IMR-90 (cell line): ENCODE data around the gene C19orf33. TPM values are rescaled to one million over a fixed set of nuclear protein-coding genes. Genes with fewer than 3 reads are reported as not detected.
A peak's percentile ranks its signal among the peaks of the same experiment; 100 is the strongest.

Experiments
- ATAC-seq: fragments of 200-7000 bp; cut with Tn5 transposase; 2 replicates; pipeline ENCODE4 v1.9.1; 2020; ENCODE audit warnings: low read depth, mild to moderate bottlenecking, moderate library complexity
- BruUV-seq: library from RNA; stranded (reverse); fragments of 400-500 nt; replicated peaks from 2 replicates; lab custom pipeline; 2021; lab: Mats Ljungman, UMichigan
- CTCF ChIA-PET: fragments of 300-600 bp; formaldehyde crosslinking; extraction: SDS; loops from one replicate; lab custom pipeline; 2021; ENCODE audit warnings: antibody characterized with exemption; lab: Yijun Ruan, JAX
- POLR2A ChIA-PET: fragments of 300-600 bp; sonication (Branson Sonifier 250); formaldehyde crosslinking; loops from one replicate; lab custom pipeline; 2022; ENCODE audit warnings: antibody characterized with exemption; ENCODE audit not compliant: unreplicated experiment; lab: Charles Lee
- DNase-seq: peaks from one replicate; pipeline ENCODE4 v3.0.0; 2013
- H2AFZ ChIP-seq: replicated peaks from 2 replicates; pipeline ENCODE3; 2013; ENCODE audit warnings: low read length, mild to moderate bottlenecking; ENCODE audit not compliant: poor library complexity
- H2AK5ac ChIP-seq: 2 replicates; pipeline ENCODE4 v1.6.1; 2013; ENCODE audit warnings: low read depth, low read length, inconsistent platforms
- H2AK9ac ChIP-seq: replicated peaks from 2 replicates; pipeline ENCODE3; 2013; ENCODE audit warnings: mild to moderate bottlenecking, low read depth, low read length, moderate library complexity; ENCODE audit not compliant: poor library complexity
- H2BK120ac ChIP-seq: 2 replicates; pipeline ENCODE4 v1.6.1; 2013; ENCODE audit warnings: low read depth, low read length, inconsistent platforms
- H2BK15ac ChIP-seq: 3 replicates; pipeline ENCODE4 v1.6.1; 2013; ENCODE audit warnings: low read depth, low read length, inconsistent platforms
- H2BK20ac ChIP-seq: 2 replicates; pipeline ENCODE4 v1.6.1; 2013; ENCODE audit warnings: low read depth, mild to moderate bottlenecking, inconsistent platforms, low read length, moderate library complexity
- H2BK5ac ChIP-seq: 2 replicates; pipeline ENCODE4 v1.6.1; 2013; ENCODE audit warnings: mild to moderate bottlenecking, low read depth, low read length, inconsistent platforms; ENCODE audit not compliant: poor library complexity, severe bottlenecking
- H3K14ac ChIP-seq: replicated peaks from 2 replicates; pipeline ENCODE4 v1.6.1; 2013; ENCODE audit warnings: low read depth, low read length, inconsistent platforms
- H3K18ac ChIP-seq: 2 replicates; pipeline ENCODE4 v1.6.1; 2013; ENCODE audit warnings: low read depth, low read length, control low read depth
- H3K23ac ChIP-seq: 2 replicates; pipeline ENCODE4 v1.6.1; 2013; ENCODE audit warnings: low read depth, low read length, inconsistent platforms
- H3K27ac ChIP-seq: 2 replicates; pipeline ENCODE4 v1.5.1; 2013; ENCODE audit warnings: mild to moderate bottlenecking, control low read depth, low read length; ENCODE audit not compliant: insufficient read depth
- H3K27me3 ChIP-seq: 2 replicates; pipeline ENCODE4 v1.6.1; 2013; ENCODE audit warnings: low read length; ENCODE audit not compliant: control insufficient read depth, insufficient read depth
- H3K36me3 ChIP-seq: 2 replicates; pipeline ENCODE4 v1.6.1; 2013; ENCODE audit warnings: low read length, mixed read lengths; ENCODE audit not compliant: control insufficient read depth, insufficient read depth
- H3K4ac ChIP-seq: 2 replicates; pipeline ENCODE4 v1.6.1; 2013; ENCODE audit warnings: low read depth, low read length, inconsistent platforms
- H3K4me1 ChIP-seq: 2 replicates; pipeline ENCODE4 v1.6.1; 2013; ENCODE audit warnings: low read length, mixed read lengths; ENCODE audit not compliant: control insufficient read depth, insufficient read depth
- H3K4me2 ChIP-seq: 2 replicates; pipeline ENCODE4 v1.6.1; 2013; ENCODE audit warnings: low read depth, mild to moderate bottlenecking, control low read depth, low read length, moderate library complexity
- H3K4me3 ChIP-seq: 2 replicates; pipeline ENCODE4 v1.5.1; 2013; ENCODE audit warnings: low read depth, mild to moderate bottlenecking, control low read depth, low read length, moderate library complexity; ENCODE audit not compliant: insufficient read depth
- H3K56ac ChIP-seq: 2 replicates; pipeline ENCODE4 v1.6.1; 2013; ENCODE audit warnings: low read length, inconsistent platforms; ENCODE audit not compliant: insufficient read depth; ENCODE audit errors: extremely low read depth
- H3K79me1 ChIP-seq, 2 experiments: 2 replicates each; pipeline ENCODE4 v1.6.1; 2013; ENCODE audit warnings: low read length in 2 of 2, inconsistent platforms in 1 of 2, low read depth in 1 of 2
- H3K9ac ChIP-seq: 2 replicates; pipeline ENCODE4 v1.6.1; 2013; ENCODE audit warnings: low read depth, low read length, control low read depth
- H3K9me1 ChIP-seq: 2 replicates; pipeline ENCODE4 v1.6.1; 2013; ENCODE audit warnings: low read length, inconsistent platforms; ENCODE audit not compliant: insufficient read depth
- H3K9me3 ChIP-seq: 2 replicates; pipeline ENCODE4 v1.6.1; 2013; ENCODE audit warnings: low read length; ENCODE audit not compliant: control insufficient read depth, insufficient read depth
- H4K20me1 ChIP-seq: 2 replicates; pipeline ENCODE4 v1.6.1; 2013; ENCODE audit warnings: low read length, inconsistent platforms; ENCODE audit not compliant: insufficient read depth
- H4K5ac ChIP-seq: 2 replicates; pipeline ENCODE4 v1.6.1; 2013; ENCODE audit warnings: mild to moderate bottlenecking, low read depth, low read length, control low read depth
- H4K8ac ChIP-seq, 2 experiments: 2 replicates each; pipeline ENCODE4 v1.6.1; 2013; ENCODE audit warnings: low read depth in 2 of 2, low read length in 2 of 2, control low read depth in 1 of 2, inconsistent platforms in 1 of 2
- H4K91ac ChIP-seq: 2 replicates; pipeline ENCODE4 v1.6.1; 2013; ENCODE audit warnings: low read depth, low read length, inconsistent platforms; ENCODE audit not compliant: insufficient read depth
- BHLHE40 ChIP-seq: fragments of 150-350 bp; IDR thresholded peaks from 2 replicates; pipeline ENCODE4 v1.6.1; 2016; ENCODE audit warnings: mild to moderate bottlenecking, low read depth, low read length
- FOS ChIP-seq: fragments of 150-350 bp; IDR thresholded peaks from 2 replicates; pipeline ENCODE4 v1.6.1; 2016; ENCODE audit warnings: low read depth, low read length
- RFX5 ChIP-seq: IDR thresholded peaks from 2 replicates; pipeline ENCODE4 v1.8.0; 2012; ENCODE audit warnings: low read depth, mild to moderate bottlenecking, low read length, moderate library complexity
- SMC3 ChIP-seq: fragments of 150-350 bp; IDR thresholded peaks from 2 replicates; pipeline ENCODE4 v1.6.1; 2016; ENCODE audit warnings: low read depth, mild to moderate bottlenecking, antibody characterized with exemption, low read length, moderate library complexity
- USF2 ChIP-seq: fragments of 150-350 bp; IDR thresholded peaks from 2 replicates; pipeline ENCODE4 v1.6.1; 2017; ENCODE audit warnings: mild to moderate bottlenecking, antibody characterized with exemption, low read length, low read depth
- WGBS, 2 experiments: methylation state at CpG; one replicate each; pipeline versions ENCODE4 v1.1.5 to v1.1.7; 2013; ENCODE audit warnings: missing lambda C conversion rate in 2 of 2; ENCODE audit not compliant: insufficient read length in 1 of 2; ENCODE audit errors: extremely low coverage in 2 of 2; 5-methylcytosine and 5-hydroxymethylcytosine counted together
- dilution Hi-C: fragments of 300-500 bp; cut with HindIII; formaldehyde crosslinking; loops from one replicate; pipeline ENCODE4 v1.14.3; 2018; ENCODE audit warnings: low sequenced_read_pairs; ENCODE audit not compliant: unreplicated experiment
- in situ Hi-C: fragments of 300-500 bp; cut with MboI; formaldehyde crosslinking; loops from 3 replicates; pipeline ENCODE4 v1.14.3; 2019; ENCODE audit warnings: low sequenced_read_pairs, inconsistent platforms, mixed read lengths
- intact Hi-C: fragments of 100-400 bp; cut with micrococcal nuclease; formaldehyde crosslinking; loops from 2 replicates; pipeline ENCODE4 v1.10.0; 2022
- polyA plus RNA-seq, 3 experiments: library from polyadenylated mRNA; depleted of rRNA; stranded (reverse); fragments of >200 nt; gene quantifications; 2 replicates each; pipeline ENCODE4 v1.2.3, GENCODE V29; 2012; ENCODE audit warnings: low replicate concordance in 1 of 3
- total RNA-seq: library from RNA; depleted of rRNA; stranded (reverse); fragments of >200 nt; gene quantifications from 2 replicates; pipeline ENCODE4 v1.2.3, GENCODE V29; 2012

C19orf33 gene
- total and polyA plus RNA-seq, 2 of the 4 experiments (the other 2 are of a cell fraction) = 0.80 TPM; not detected in 1

DNA sequence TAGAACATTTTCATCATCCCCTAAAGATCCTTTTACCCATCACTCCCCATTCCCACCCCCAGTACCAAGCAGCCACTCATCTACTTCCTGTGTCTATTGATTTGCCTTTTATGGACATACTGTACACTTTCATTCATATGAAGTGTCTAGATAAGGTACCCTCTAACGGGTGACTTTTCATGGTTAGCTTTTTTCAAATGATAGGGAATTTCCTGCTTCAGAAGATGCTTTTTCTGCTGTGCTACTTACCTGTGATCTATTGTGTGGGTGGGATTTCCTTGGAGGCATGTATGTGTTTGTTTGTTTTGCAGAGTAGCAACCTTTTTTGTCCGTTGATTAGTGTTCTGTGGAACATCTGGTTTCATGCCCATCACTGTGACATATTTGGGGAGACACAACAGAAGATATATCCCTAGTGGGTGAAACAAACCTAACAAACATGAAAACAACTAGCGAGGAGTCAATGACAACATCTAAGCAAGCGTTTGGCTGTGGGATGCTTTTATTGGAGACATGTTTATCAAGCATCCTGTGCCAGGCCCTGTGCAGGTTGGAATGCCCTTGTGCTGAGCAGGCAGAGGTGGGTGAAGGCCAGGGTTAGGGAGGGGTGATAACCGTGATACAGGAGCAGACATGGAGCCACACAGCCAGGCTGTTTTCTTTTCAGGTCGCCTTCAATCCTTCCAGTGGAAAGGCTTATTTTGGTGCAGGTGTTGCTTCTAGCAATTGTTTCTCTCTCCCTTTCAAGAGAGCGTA lies 22.1 kb upstream of the C19orf33 start:
- H4K8ac ChIP-seq = 0 out of 4 replicates have a peak overlapping the region, but pooled peaks of 1 of the 2 experiments have one; percentile 0
- no peaks in the 10 kb centered on the region for H3K36me3 ChIP-seq
- H3K18ac ChIP-seq = no peak overlapping the region
- H4K5ac ChIP-seq = no peak overlapping the region
- peak overlapping the region; percentile 9 for H2AFZ ChIP-seq
- H3K56ac ChIP-seq = no peak overlapping the region
- BruUV-seq = no TSS peak
- in situ Hi-C loops (no loop called here), intact Hi-C loops (no loop called here), dilution Hi-C loops (no loop called here)
- DNase-seq (no peak), ATAC-seq (no peak)
- H2BK15ac ChIP-seq = 0 out of 3 replicates have a peak overlapping the region, but pooled peaks have one; percentile 10
- H3K9me3 ChIP-seq = no peaks in the 10 kb centered on the region
- H3K4me1 ChIP-seq = peaks cover 20% of the 10 kb centered on the region
- H3K79me1 ChIP-seq = no peaks in the 10 kb centered on the region
- no peak overlapping the region for H3K27ac ChIP-seq
- peak overlapping the region; percentile 12; the same call in 1 of the 2 replicates for H2BK120ac ChIP-seq
- WGBS, 2 experiments = no CpG with 5 or more reads among the region's 7 CpGs
- no peak overlapping the region for H3K4me2 ChIP-seq
- no peak overlapping the region for H3K4me3 ChIP-seq
- peak overlapping the region; percentile 67; the same call in 1 of the 2 replicates for H2AK5ac ChIP-seq
- 0 out of 2 replicates have a peak overlapping the region, but pooled peaks have one; percentile 25 for H3K4ac ChIP-seq
- no peaks in the 10 kb centered on the region for H3K27me3 ChIP-seq
- no peak overlapping the region for H3K23ac ChIP-seq
- no peak overlapping the region for H3K14ac ChIP-seq
- POLR2A ChIA-PET = no interaction called here
- no peak overlapping the region for H3K9ac ChIP-seq
- H2BK20ac ChIP-seq = 0 out of 2 replicates have a peak overlapping the region, but pooled peaks have one; percentile 26
- H4K20me1 ChIP-seq = no peaks in the 10 kb centered on the region
- H3K9me1 ChIP-seq = peaks cover 8% of the 10 kb centered on the region
- no peak overlapping the region for H2BK5ac ChIP-seq
- H4K91ac ChIP-seq = peak overlapping the region; percentile 27; the same call in 1 of the 2 replicates
- CTCF ChIA-PET = no interaction called here
- H2AK9ac ChIP-seq = no peak overlapping the region
- TF ChIP-seq FOS (no peak), RFX5 (no peak), USF2 (no peak), BHLHE40 (no peak), SMC3 (no peak)
